OCI-LY7 (cell line): ENCODE measurements around the gene FLOT2. TPM values are rescaled to one million over a fixed set of nuclear protein-coding genes. Genes with fewer than 3 reads are reported as not detected.

Experiments used
- BruUV-seq: library from RNA; stranded (reverse); fragments of 400-500 nt; replicated peaks from 2 replicates; lab custom pipeline; 2021; lab: Mats Ljungman, UMichigan
- CTCF ChIA-PET: fragments of 300-600 bp; sonication (Branson Sonifier 250); formaldehyde crosslinking; loops from one replicate; lab custom pipeline; 2022; ENCODE audit warnings: antibody characterized with exemption; ENCODE audit not compliant: unreplicated experiment; lab: Charles Lee
- POLR2A ChIA-PET: fragments of 300-600 bp; sonication (Branson Sonifier 250); formaldehyde crosslinking; loops from one replicate; lab custom pipeline; 2022; ENCODE audit warnings: antibody characterized with exemption; lab: Charles Lee
- DNase-seq: peaks from one replicate; pipeline ENCODE4 v3.0.0-alpha.2; 2015; ENCODE audit warnings: low spot score
- H2AFZ ChIP-seq: fragments of 200-600 bp; sonication (generic), shearing (Covaris generic); 2 replicates; pipeline ENCODE4 v1.6.1; 2014; ENCODE audit warnings: mild to moderate bottlenecking, antibody characterized with exemption, low read length, moderate library complexity
- H3K27ac ChIP-seq: fragments of 200-600 bp; sonication (generic); 2 replicates; pipeline ENCODE4 v1.5.1; 2014; ENCODE audit warnings: mixed run types, low read depth, mild to moderate bottlenecking, moderate library complexity, low read length, inconsistent platforms; ENCODE audit not compliant: poor library complexity, severe bottlenecking
- H3K36me3 ChIP-seq: fragments of 200-600 bp; sonication (generic); 2 replicates; pipeline ENCODE4 v1.6.1; 2014; ENCODE audit warnings: mild to moderate bottlenecking, antibody characterized with exemption, low read length, moderate library complexity, mixed read lengths; ENCODE audit not compliant: insufficient read depth
- H3K4me1 ChIP-seq: fragments of 200-600 bp; sonication (generic); 2 replicates; pipeline ENCODE4 v1.5.1; 2014; ENCODE audit warnings: mild to moderate bottlenecking, low read length; ENCODE audit not compliant: insufficient read depth, poor library complexity, severe bottlenecking
- H3K4me2 ChIP-seq: fragments of 200-600 bp; sonication (generic); 2 replicates; pipeline ENCODE4 v1.6.1; 2014; ENCODE audit warnings: mild to moderate bottlenecking, low read length
- H3K4me3 ChIP-seq: fragments of 200-600 bp; sonication (generic); 2 replicates; pipeline ENCODE4 v1.5.1; 2014; ENCODE audit warnings: mild to moderate bottlenecking, low read depth, low read length; ENCODE audit not compliant: poor library complexity, severe bottlenecking
- H3K79me2 ChIP-seq: fragments of 200-600 bp; sonication (generic); 2 replicates; pipeline ENCODE4 v1.6.1; 2016; ENCODE audit warnings: low read depth, mild to moderate bottlenecking, low read length, moderate library complexity, mixed read lengths; ENCODE audit not compliant: insufficient read depth
- H3K9me2 ChIP-seq: fragments of 200-600 bp; sonication (generic); 2 replicates; pipeline ENCODE4 v1.6.1; 2016; ENCODE audit warnings: mild to moderate bottlenecking, low read length, mixed read lengths; ENCODE audit not compliant: insufficient read depth
- H3K9me3 ChIP-seq: fragments of 200-600 bp; sonication (generic); 2 replicates; pipeline ENCODE4 v1.6.1; 2014; ENCODE audit warnings: mild to moderate bottlenecking, mixed run types, low read length, mixed read lengths
- H4K20me1 ChIP-seq: fragments of 200-600 bp; sonication (generic); 2 replicates; pipeline ENCODE4 v1.6.1; 2014; ENCODE audit warnings: mild to moderate bottlenecking, antibody characterized with exemption, low read length, moderate library complexity, mixed read lengths; ENCODE audit not compliant: insufficient read depth
- EZH2phosphoT487 ChIP-seq: fragments of 200-600 bp; sonication (generic); IDR thresholded peaks from 2 replicates; pipeline ENCODE4 v1.6.1; 2018; ENCODE audit warnings: low read depth, borderline replicate concordance, mild to moderate bottlenecking, mixed run types, antibody characterized with exemption, low read length, moderate library complexity, mixed read lengths
- intact Hi-C: fragments of 100-400 bp; cut with micrococcal nuclease; formaldehyde crosslinking; loops from one replicate; pipeline ENCODE4 v1.10.0; 2022; ENCODE audit not compliant: unreplicated experiment
- total RNA-seq, 2 experiments: library from RNA; depleted of rRNA in 1 of 2; stranded (reverse); fragments of >200 nt in 1 of 2; shearing (Covaris generic) in 1 of 2; gene quantifications; 2 replicates each; pipeline ENCODE4 v1.2.3, GENCODE V29; 2014 to 2022
- TF ChIP-seq, protein P1 (sequence below): fragments of 200-600 bp; sonication (generic); conservative IDR thresholded peaks from 2 replicates; pipeline ENCODE4 v1.5.1; 2014; ENCODE audit warnings: mild to moderate bottlenecking, antibody characterized with exemption, low read length, moderate library complexity, mixed read lengths

The FLOT2 gene
- total RNA-seq, 2 experiments from 2014 or later: 46.5 to 122 TPM

- Histone ChIP-seq H2AFZ (no peak overlapping the region), H3K79me2 (no peaks in the 10 kb centered on the region), H3K4me2 (no peak overlapping the region), H3K4me3 (no peak overlapping the region), H3K27ac (no peak overlapping the region), H3K36me3 (peaks cover 99% of the 10 kb centered on the region), H3K9me2 (no peaks in the 10 kb centered on the region), H4K20me1 (no peaks in the 10 kb centered on the region), H3K9me3 (no peaks in the 10 kb centered on the region), H3K4me1 (no peaks in the 10 kb centered on the region)
- ChIA-PET CTCF (no interaction called here), POLR2A (no interaction called here)
- intact Hi-C loops: no loop called here
- TF ChIP-seq EZH2phosphoT487: no peak
- TF ChIP-seq, protein P1, sequence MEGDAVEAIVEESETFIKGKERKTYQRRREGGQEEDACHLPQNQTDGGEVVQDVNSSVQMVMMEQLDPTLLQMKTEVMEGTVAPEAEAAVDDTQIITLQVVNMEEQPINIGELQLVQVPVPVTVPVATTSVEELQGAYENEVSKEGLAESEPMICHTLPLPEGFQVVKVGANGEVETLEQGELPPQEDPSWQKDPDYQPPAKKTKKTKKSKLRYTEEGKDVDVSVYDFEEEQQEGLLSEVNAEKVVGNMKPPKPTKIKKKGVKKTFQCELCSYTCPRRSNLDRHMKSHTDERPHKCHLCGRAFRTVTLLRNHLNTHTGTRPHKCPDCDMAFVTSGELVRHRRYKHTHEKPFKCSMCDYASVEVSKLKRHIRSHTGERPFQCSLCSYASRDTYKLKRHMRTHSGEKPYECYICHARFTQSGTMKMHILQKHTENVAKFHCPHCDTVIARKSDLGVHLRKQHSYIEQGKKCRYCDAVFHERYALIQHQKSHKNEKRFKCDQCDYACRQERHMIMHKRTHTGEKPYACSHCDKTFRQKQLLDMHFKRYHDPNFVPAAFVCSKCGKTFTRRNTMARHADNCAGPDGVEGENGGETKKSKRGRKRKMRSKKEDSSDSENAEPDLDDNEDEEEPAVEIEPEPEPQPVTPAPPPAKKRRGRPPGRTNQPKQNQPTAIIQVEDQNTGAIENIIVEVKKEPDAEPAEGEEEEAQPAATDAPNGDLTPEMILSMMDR: no peak
- BruUV-seq: no TSS peak
- no peak for DNase-seq
Measured at GRCh38 chr17:28912938-28913333, 15.4 kb upstream of the FLOT2 start.

DNA sequence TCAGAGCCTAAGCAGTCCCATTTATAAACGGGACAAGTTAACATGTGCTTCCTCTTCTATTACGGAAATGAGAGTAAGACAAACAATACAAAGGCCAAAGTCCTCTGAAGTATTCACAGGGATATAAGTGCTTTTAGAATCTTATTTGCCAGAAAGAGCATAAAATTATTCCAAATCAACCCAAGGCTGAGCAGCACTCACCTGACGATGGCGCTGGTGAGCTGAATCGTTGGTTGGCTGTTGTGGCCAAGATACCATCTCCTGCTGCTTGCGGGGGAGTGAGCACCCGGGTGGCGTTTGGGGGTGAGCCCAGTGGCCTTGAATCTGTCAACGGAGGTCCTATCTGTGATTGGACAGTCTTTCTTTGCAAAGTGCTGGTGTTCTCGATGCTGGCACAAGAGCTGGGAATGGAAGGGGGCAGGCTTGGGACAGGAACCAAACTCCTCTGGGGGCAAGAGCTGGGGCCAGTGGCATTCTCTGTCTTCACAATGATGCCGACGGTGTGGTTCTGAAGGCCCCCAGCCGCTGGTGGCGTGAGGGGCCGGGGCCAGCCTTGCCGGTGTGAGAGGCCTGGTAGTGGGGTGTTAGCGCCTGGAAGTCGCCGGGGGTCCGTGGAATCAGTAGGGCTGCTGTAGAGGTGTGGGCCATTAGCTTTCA is 14.9 kb upstream of the FLOT2 start:
- TF ChIP-seq, protein P1: peak; percentile 64
- no peak for TF ChIP-seq EZH2phosphoT487
- H3K4me2 ChIP-seq: no peak overlapping the region
- no peaks in the 10 kb centered on the region for H3K9me3 ChIP-seq
- ChIA-PET POLR2A (interaction anchor here (0.9 kb wide), 1 partner anchor 17 kb away, joined by 4 read pairs; no protein-coding TSS in a partner anchor), CTCF (interaction anchor here (0.5 kb wide), 1 partner anchor 184 kb away, joined by 9 read pairs; no protein-coding TSS in a partner anchor)
- H3K9me2 ChIP-seq: no peaks in the 10 kb centered on the region
- H2AFZ ChIP-seq: no peak overlapping the region
- intact Hi-C loops: no loop called here
- no peak for DNase-seq
- BruUV-seq: TSS peak; percentile 18
- H3K36me3 ChIP-seq: peaks cover 99% of the 10 kb centered on the region
- H3K4me3 ChIP-seq: no peak overlapping the region
- H3K79me2 ChIP-seq: no peaks in the 10 kb centered on the region
- no peak overlapping the region for H3K27ac ChIP-seq
- H4K20me1 ChIP-seq: no peaks in the 10 kb centered on the region
- H3K4me1 ChIP-seq: no peaks in the 10 kb centered on the region

DNA sequence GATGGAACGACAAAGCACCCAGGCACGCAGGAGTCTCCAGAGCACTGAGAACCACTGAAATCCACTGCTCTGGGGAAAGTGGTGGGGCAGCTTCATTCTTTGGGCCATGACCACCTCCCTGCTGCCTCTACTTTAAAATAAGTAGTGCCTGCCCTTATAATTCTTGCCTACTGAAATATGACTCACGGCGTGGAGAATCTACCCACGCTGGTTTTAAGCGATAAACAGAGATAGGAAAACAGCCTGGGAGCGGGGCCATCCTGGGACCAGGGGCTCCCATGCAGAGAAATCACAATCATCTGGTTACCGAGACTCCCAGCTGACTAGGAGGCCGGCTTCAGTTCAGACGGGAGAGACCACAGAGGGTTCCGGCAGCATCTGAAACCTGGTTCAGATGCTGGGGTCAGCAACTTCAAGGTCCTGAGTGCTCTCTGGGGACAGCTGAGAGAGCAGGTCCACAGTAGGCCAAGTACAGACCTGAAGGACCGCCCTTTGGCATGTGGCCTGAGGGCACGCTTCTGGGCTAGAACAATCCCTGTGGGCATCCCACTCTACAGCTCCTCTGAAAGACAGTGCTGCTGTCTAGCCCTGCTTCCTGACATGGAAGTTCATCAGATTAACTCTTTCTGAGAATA is 14.0 kb upstream of the FLOT2 start:
- Histone ChIP-seq H3K36me3 (peaks cover 99% of the 10 kb centered on the region), H3K9me3 (no peaks in the 10 kb centered on the region), H2AFZ (no peak overlapping the region), H3K4me3 (no peak overlapping the region), H3K9me2 (no peaks in the 10 kb centered on the region), H3K79me2 (no peaks in the 10 kb centered on the region), H3K27ac (no peak overlapping the region), H3K4me2 (no peak overlapping the region), H3K4me1 (no peaks in the 10 kb centered on the region), H4K20me1 (no peaks in the 10 kb centered on the region)
- no peak for DNase-seq
- no TSS peak for BruUV-seq
- no peak for TF ChIP-seq EZH2phosphoT487
- TF ChIP-seq, protein P1: no peak
- ChIA-PET POLR2A (interaction anchor here (0.6 to 0.9 kb wide), 4 partner anchors 18 to 54 kb away, joined by 3 to 4 read pairs (median 4); no protein-coding TSS in a partner anchor), CTCF (interaction anchor here (0.5 kb wide), 1 partner anchor 183 kb away, joined by 9 read pairs; no protein-coding TSS in a partner anchor)
- intact Hi-C loops: no loop called here
